Measurements from ENCODE around the gene DLG2. TPM values are rescaled to one million over a fixed set of nuclear protein-coding genes. Genes with fewer than 3 reads are reported as not detected.

Gene DLG2
- total RNA-seq, 1 donor from 2014 or later, result 5.1 TPM

GRCh38 chr11:84958295-84958694, 668.8 kb downstream of the DLG2 start:
- H3K4me3 Mint-ChIP-seq (ENCODE audit: unreplicated experiment), result no peak overlapping the region
- no peak for TF ChIP-seq CTCF (IDR thresholded peaks at IDR 0.05; ENCODE audit: unreplicated experiment)
- H3K9me3 Mint-ChIP-seq (ENCODE audit: unreplicated experiment), result no peaks in the 10 kb centered on the region
- no peak for DNase-seq (ENCODE audit: low spot score)
- H3K27me3 Mint-ChIP-seq (ENCODE audit: unreplicated experiment), result no peaks in the 10 kb centered on the region
- no peaks in the 10 kb centered on the region for H3K4me1 Mint-ChIP-seq (ENCODE audit: unreplicated experiment)
- no peaks in the 10 kb centered on the region for H3K36me3 Mint-ChIP-seq (ENCODE audit: low read depth, unreplicated experiment)
- no peak overlapping the region for H3K27ac Mint-ChIP-seq (ENCODE audit: unreplicated experiment)

- H3K27ac Mint-ChIP-seq (ENCODE audit: unreplicated experiment), result no peak overlapping the region
- no peak overlapping the region for H3K4me3 Mint-ChIP-seq (ENCODE audit: unreplicated experiment)
- no peaks in the 10 kb centered on the region for H3K27me3 Mint-ChIP-seq (ENCODE audit: unreplicated experiment)
- H3K4me1 Mint-ChIP-seq (ENCODE audit: unreplicated experiment), result no peaks in the 10 kb centered on the region
- H3K36me3 Mint-ChIP-seq (ENCODE audit: low read depth, unreplicated experiment), result no peaks in the 10 kb centered on the region
- DNase-seq (ENCODE audit: low spot score), result no peak
- no peaks in the 10 kb centered on the region for H3K9me3 Mint-ChIP-seq (ENCODE audit: unreplicated experiment)
- TF ChIP-seq CTCF (IDR thresholded peaks at IDR 0.05; ENCODE audit: unreplicated experiment), result no peak
Observed at GRCh38 chr11:84950569-84951270, 676.4 kb downstream of the DLG2 start.

GRCh38 chr11:84947970-84948580, 679.1 kb downstream of the DLG2 start:
- H3K27ac Mint-ChIP-seq (ENCODE audit: unreplicated experiment), result no peak overlapping the region

GRCh38 chr11:84947070-84947469, 680.1 kb downstream of the DLG2 start:
- H3K27me3 Mint-ChIP-seq (ENCODE audit: unreplicated experiment), result no peaks in the 10 kb centered on the region
- no peak overlapping the region for H3K4me3 Mint-ChIP-seq (ENCODE audit: unreplicated experiment)
- no peak for DNase-seq (ENCODE audit: low spot score)
- TF ChIP-seq CTCF (IDR thresholded peaks at IDR 0.05; ENCODE audit: unreplicated experiment), result no peak
- peaks cover 12% of the 10 kb centered on the region for H3K36me3 Mint-ChIP-seq (ENCODE audit: low read depth, unreplicated experiment)
- no peak overlapping the region for H3K27ac Mint-ChIP-seq (ENCODE audit: unreplicated experiment)
- H3K4me1 Mint-ChIP-seq (ENCODE audit: unreplicated experiment), result peaks cover 3% of the 10 kb centered on the region
- peaks cover 13% of the 10 kb centered on the region for H3K9me3 Mint-ChIP-seq (ENCODE audit: unreplicated experiment)

More at GRCh38 chr11:84947970-84948580, 679.1 kb downstream of the DLG2 start:
- TF ChIP-seq CTCF (IDR thresholded peaks at IDR 0.05; ENCODE audit: unreplicated experiment), result no peak
- H3K36me3 Mint-ChIP-seq (ENCODE audit: low read depth, unreplicated experiment), result peaks cover 12% of the 10 kb centered on the region
- no peak for DNase-seq (ENCODE audit: low spot score)
- H3K4me3 Mint-ChIP-seq (ENCODE audit: unreplicated experiment), result no peak overlapping the region
- peaks cover 1% of the 10 kb centered on the region for H3K4me1 Mint-ChIP-seq (ENCODE audit: unreplicated experiment)
- no peaks in the 10 kb centered on the region for H3K27me3 Mint-ChIP-seq (ENCODE audit: unreplicated experiment)
- H3K9me3 Mint-ChIP-seq (ENCODE audit: unreplicated experiment), result peaks cover 13% of the 10 kb centered on the region

- Mint-ChIP-seq H3K4me1 (ENCODE audit: unreplicated experiment) (no peaks in the 10 kb centered on the region), H3K27ac (ENCODE audit: unreplicated experiment) (no peak overlapping the region), H3K4me3 (ENCODE audit: unreplicated experiment) (no peak overlapping the region), H3K36me3 (ENCODE audit: low read depth, unreplicated experiment) (no peaks in the 10 kb centered on the region), H3K9me3 (ENCODE audit: unreplicated experiment) (no peaks in the 10 kb centered on the region), H3K27me3 (ENCODE audit: unreplicated experiment) (no peaks in the 10 kb centered on the region)
- DNase-seq (ENCODE audit: low spot score), result no peak
- TF ChIP-seq CTCF (IDR thresholded peaks at IDR 0.05; ENCODE audit: unreplicated experiment), result no peak
Observed at GRCh38 chr11:84930863-84931262, 696.3 kb downstream of the DLG2 start.
